HG02852 (cell line): ENCODE measurements around the gene ARRDC5.
"Not testable (repeated sequence)": the region's sequence is repeated elsewhere in the genome, so short reads cannot be mapped to it uniquely, and the experiment has no call there.

Experiments used
- ATAC-seq: cut with Tn5 transposase; IDR thresholded peaks from one replicate; pipeline ENCODE4 v1.9.1; 2021; ENCODE audit warnings: mild to moderate bottlenecking, moderate library complexity; ENCODE audit not compliant: unreplicated experiment

The ARRDC5 gene

DNA sequence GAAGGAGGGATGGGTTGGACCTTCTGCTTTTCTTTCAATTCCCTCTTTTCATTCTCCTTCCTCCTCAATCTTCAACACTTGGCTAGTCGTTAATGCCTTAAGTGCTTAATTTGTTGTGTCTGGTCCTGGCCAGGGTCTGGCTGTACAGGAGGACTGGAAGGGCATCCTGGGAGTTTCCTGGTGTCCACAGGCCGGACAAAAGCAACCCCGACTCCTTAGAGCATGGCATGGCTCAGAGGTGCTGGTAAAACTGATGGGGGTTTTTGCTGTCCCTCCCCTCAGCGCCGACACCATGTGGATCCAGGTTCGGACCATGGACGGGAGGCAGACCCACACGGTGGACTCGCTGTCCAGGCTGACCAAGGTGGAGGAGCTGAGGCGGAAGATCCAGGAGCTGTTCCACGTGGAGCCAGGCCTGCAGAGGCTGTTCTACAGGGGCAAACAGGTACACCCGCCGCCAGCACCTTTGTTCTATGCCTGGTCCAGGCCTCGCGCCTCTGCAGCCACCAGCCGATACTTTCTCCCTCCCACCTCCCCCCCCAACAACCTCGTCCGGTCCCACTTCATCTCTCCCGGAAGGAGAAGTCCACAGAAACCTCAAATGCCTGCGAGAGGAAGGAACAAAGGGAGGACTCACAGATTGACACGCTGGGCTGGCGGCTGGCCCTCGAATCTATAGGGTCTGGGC, 8.0 kb upstream of the ARRDC5 start:
- no peak for ATAC-seq

DNA sequence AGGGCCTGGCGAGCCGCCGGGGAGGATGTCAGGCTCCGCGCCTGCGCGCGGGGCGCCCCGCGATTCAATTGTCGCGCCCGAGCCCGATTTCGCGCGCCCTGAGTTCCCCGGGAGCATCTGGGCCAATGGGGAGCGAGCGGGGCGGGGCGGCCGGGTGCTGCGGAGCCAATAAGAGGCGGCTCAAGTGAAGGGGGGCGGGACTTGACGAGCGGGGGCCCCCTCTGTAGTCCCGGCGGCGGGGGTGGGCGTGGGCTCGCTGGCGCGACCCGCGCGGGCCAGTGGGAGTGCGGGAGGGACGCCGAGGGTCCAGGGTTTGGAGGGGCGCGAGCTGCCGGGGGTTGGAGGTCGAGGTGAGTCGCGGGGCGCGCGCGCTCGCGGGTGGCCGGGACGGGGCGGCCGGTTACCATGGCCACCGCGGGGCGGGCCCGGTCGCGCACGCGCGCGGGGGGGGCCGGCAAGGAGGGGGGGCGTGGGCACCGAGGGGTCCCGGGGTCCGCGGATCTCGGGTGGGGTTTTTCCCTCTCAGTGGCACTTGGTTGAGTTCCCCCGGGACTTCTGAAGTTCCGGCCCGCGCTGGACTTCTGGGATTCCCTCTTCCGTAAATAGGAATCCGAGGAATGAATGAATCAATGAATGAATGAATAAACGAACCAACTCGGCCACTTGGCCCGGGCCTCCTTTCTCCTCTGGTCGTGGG, 7.3 kb upstream of the ARRDC5 start:
- peak; percentile 83 for ATAC-seq

DNA sequence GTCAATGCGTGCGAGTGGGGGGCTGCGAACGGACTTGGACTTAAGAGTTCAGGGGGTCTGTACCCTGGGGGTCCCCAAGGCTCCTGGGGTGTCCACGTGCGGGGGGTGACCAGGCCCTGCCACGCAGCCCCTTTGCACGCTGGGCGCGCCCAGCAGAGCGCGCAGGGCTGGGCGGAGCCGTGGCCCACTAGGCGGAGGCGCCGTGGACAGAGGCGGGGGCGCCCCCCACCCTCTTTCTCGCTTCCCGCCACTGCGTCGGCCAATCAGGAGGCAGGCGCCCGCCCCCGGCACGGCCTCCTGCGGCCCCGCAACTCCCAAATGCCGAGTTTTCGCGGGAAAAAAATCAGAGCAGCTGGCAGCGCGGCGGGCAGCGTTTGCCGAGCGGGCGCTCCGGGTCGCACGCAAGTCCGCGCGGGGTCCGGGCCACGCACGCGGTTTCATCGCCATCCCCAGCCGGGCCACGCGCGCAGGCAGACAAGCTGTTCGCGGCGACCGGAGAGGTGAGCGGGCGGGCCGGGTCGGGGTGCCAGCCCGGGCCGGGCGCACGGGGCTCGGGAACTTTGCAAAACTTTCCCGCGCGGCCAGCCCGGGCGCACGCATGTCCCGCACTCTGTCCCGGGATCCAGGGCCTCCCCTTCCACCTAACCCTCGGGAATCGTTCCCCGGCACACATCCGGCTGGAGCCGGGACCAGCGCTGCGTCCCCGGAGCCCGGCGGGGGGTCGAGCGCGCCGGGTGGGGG, 6.6 kb upstream of the ARRDC5 start, which contains the start of gene UHRF1:
Gene UHRF1 (plus strand): TSS at position 346 of the 741 bp plus-strand sequence. CDS start 1,385 bp downstream, outside the sequence.
- peak; percentile 25 for ATAC-seq

DNA sequence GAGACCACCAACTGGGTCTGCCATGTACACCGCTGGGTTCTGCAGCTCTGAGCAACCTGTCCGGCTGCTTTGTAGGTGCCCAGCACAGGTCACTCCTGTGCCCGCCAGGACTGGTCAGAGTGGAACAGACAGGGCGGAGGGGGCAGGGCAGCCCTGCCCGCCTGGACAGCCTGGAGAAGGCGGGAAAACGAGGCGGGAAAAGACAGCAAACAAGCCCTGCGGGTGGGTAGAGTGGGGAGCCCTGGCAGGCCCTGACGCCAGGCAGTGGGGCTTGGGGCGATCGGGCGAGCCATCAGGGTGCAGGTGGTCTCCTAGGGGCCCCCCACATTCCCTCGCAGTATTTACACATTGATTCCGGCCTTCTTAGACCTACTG, 6.1 kb upstream of the ARRDC5 start:
- ATAC-seq: no peak

DNA sequence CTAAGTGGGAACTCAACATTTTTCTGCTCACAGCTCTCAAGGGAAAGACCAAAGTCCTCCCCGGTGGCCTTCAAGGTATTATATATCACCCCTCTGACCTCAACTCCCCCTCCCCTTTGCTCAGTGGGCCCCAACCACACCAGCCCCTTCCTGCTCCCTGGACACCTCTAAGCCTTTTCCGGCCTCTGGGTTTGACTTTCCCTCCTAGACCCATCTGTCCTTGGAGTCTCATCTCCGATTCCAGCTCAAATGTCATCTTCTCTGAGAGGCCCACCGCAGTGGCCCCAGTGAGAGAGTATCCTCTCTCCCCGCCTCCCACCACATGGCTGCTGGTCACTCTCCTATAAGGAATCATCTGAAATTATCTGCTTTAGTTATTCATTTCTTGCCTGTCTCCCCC, 5.7 kb upstream of the ARRDC5 start:
- ATAC-seq: no peak

DNA sequence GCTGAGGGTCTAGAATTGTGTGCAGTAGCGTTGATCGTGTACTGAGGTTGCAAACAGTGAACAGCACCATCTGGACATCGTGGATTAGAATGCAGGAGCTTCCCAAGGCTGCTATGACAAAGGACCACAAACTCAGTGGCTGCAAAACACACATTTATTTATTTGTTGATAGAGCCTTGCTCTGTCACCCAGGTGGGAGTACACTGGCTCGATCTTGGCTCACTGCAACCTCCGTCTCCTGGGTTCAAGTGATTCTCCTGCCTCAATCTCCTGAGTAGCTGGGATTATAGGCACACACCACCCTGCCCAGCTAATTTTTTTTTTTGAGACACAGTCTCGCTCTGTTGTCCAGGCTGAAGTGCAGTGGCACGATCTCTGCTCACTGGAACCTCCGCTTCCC, 4.3 kb upstream of the ARRDC5 start:
- ATAC-seq: no peak

DNA sequence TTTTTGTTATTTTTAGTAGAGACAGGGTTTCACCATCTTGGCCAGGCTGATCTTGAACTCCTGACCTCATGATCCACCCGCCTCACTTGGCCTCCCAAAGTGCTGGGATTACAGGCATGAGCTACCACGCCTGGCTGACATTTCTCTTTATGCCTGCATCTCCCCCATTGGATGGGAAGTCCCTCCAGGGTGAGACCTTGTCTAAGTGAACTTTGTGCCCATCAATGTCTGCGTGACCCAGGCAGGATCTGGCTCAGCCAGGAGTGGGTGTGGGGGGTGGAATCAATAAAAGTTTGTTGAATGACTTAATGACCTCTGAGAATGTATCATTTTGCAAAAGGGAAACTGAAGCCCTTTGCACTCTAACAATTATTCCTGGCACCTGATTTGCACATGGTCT, 1.8 kb upstream of the ARRDC5 start:
- ATAC-seq: no peak

DNA sequence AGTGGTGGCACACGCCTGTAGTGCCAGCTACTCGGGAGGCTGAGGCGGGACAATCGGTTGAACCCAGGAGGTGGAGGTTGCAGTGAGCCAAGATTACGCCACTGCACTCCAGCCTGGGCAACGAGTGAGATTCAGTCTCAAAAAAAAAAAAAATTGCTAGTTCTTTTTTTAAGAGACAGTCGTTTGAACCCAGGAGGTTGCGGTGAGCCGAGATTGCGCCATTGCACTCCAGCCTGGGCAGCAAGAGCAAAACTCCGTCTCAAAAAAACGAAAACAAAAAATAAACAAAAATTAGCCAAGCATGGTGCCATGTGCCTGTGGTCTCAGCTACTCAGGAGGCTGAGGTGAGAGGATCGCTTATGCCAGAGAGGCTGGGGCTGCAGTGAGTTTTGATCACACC, 1.8 kb downstream of the ARRDC5 start:
- ATAC-seq: not testable (repeated sequence)

DNA sequence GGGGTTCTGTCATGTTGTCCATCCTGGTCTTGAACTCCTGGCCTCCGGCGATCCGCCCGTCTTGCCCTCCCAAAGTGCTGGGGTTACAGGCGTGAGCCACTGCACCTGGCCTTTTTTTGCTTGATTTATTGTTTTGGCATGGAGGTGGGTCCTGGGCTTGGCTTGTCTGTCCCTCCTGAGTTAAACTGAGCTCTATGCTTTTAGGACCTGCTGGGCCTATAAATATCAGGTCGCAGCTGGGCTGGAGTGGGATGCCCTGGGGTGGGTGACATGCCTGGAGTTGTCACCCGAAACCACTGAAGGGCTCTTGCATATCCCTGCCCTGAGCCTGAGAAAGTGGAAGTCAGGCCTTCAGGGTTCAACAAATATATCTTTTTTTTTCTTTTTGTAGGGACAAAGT, 5.5 kb downstream of the ARRDC5 start:
- no peak for ATAC-seq

DNA sequence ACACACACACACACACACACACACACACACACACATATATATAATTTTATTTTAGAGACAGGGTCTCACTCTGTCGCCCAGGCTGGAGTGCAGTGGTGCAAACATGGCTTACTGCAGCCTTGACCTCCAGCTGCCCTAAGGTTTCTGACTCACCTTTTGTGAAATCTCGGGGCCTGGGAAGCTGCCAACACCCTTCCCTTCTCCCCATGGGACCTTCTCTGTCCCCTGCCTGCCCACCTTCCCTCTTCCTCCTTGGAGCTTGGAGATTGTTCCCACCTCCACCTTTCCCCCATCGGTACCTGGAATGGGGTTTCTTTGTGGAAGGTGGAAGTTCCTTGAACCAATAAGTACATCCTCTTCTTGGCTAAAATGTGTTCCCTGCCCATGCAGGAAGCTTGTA, 6.3 kb downstream of the ARRDC5 start:
- no peak for ATAC-seq

DNA sequence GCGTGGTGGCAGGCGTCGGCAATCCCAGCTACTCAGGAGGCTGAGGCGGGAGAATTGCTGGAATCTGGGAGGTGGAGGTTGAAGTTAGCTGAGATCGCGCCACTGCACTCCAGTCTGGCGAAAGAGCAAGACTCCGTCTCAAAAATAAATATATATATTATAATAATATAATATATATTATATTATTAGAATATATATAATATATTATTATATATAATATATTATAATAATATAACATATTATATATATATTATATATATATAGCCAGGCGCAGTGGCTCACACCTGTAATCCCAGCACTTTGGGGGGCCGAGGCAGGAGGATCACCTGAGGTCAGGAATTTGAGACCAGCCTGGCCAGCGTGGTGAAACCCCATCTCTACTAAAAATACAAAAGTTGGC, 9.7 kb downstream of the ARRDC5 start:
- not testable (repeated sequence) for ATAC-seq

DNA sequence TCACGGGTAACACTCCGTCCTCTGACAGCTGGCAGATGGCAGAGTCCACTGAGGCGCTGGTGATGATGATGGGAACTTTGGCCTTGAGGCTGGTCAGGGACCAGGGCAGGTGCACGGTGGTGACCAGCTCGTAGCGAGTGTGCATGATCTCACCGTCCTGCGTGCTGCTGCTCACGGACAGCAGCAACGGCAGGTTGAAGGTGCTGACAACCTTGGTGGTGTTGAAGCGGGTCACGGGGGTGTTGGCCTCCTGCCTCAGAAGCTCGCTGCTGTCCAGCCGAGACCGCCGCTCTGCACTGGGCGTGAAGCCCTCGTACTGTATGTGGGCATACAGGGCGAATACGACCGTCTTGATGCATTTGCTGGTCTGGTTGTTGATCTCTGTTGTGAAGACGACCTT, 11.6 kb downstream of the ARRDC5 start:
- no peak for ATAC-seq

DNA sequence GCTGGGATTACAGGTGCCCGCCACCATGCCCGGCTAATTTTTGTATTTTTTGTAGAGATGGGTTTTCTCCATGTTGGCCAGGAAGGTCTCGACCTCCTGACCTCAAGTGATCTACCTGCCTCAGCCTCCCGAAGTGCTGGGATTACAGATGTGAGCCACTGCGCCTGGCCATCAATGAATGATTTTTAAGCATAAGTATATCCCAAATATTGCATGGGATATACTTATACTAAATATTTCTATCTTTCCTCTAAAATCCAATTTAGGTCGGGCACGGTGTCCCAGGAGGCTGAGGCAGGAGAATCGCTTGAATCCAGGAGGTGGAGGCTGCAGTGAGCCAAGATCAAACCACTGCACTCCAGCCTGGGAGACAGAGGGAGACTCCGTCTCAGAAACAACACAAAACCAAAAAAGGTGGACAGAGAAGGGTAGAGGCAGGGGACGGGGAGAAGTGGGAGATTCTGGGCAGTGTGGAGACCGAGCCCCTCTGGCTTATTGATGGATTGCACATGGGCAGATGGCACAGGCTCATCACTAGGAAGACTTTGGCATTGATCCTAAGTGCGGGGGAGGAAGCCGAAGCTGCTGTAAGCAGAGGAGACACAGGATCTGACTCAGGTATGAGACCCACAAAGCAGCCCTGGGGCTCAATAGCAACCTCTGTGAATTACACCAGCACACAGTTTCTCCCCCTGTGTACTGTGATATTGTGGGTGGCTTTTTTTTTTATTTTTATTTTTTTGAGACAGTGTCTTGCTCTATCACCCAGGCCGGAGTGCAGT, 13.5 kb downstream of the ARRDC5 start:
- no peak for ATAC-seq

DNA sequence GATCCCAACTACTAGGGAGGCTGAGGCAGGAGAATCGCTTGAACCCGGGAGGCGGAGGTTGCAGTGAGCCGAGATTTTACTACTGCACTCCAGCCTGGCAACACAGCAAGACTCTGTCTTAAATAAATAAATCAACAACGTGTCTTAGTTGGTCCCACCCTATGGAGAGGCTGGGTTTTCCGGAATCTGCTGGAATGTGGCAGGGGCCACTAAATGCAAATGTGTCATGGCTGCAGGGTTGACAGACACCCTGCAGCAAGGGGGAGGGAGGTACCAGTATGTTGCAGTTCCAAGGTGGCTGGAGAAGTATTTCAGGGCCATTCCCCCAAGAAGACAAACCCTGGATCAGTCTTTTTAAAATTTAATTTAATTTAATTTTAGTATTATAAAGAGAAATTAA, 14.9 kb downstream of the ARRDC5 start:
- ATAC-seq: not testable (repeated sequence)

DNA sequence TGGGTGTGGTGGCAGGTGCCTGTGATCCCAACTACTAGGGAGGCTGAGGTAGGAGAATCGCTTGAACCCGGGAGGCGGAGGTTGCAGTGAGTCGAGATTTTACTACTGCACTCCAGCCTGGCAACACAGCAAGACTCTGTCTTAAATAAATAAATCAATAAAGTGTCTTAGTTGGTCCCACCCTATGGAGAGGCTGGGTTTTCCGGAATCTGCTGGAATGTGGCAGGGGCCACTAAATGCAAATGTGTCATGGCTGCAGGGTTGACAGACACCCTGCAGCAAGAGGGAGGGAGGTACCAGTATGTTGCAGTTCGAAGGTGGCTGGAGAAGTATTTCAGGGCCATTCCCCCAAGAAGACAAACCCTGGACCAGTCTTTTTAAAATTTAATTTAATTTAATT, 17.7 kb downstream of the ARRDC5 start:
- ATAC-seq: not testable (repeated sequence)

DNA sequence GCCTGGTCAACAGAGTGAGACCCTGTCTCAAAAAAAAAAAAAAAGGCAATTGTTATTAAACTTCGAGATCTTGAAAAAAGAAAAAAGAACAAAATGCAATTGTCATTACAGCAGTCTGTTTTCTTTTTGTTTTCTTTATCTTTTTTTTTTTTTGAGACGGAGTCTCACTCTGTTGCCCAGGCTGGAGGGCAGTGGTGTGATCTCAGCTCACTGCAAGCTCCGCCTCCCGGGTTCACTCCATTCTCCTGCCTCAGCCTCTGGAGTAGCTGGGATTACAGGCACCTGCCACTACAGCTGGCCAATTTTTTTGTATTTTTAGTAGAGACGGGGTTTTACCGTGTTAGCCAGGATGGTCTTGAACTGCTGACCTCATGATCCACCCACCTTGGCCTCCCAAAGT, 19.8 kb downstream of the ARRDC5 start:
- ATAC-seq: not testable (repeated sequence)

DNA sequence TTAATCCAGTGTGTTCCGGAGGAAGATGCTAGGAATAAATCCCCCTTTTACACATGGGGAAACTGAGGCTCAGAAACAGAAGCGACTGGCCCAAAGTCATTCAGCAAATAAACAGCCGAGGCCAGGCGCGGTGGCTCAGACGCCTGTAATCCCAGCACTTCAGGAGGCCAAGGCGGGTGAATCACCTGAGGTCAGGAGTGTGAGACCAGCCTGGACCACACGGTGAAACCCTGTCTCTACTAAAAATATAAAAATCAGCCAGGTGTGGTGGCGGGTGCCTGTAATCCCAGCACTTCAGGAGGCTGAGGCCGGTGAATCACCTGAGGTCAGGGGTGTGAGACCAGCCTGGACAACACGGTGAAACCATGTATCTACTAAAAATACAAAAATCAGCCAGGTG, 23.7 kb downstream of the ARRDC5 start:
- no peak for ATAC-seq

DNA sequence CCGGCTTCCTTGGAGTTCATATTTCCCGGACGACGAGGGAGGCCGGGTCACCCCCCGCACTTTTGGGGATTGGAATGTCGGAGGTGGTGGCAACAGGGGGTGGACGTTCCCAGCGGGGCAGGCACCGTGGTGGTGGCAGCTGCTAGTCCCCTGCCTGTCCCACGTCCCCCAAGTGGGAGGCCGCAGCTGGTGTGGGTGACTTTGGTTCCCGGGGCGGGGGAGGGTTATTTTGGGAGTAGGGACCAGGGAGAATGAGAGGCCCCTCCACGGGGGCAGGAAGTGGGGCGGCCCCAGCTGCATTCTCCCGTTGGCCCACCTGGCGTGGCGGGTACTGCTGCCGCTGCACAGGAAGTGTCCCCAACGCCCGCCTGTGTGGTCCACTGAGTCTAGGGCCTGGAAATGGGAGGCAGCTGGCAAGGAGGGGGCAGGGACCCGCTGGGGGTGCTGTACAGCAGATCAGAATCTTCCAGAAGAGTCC, 24.2 kb downstream of the ARRDC5 start:
- ATAC-seq: no peak

DNA sequence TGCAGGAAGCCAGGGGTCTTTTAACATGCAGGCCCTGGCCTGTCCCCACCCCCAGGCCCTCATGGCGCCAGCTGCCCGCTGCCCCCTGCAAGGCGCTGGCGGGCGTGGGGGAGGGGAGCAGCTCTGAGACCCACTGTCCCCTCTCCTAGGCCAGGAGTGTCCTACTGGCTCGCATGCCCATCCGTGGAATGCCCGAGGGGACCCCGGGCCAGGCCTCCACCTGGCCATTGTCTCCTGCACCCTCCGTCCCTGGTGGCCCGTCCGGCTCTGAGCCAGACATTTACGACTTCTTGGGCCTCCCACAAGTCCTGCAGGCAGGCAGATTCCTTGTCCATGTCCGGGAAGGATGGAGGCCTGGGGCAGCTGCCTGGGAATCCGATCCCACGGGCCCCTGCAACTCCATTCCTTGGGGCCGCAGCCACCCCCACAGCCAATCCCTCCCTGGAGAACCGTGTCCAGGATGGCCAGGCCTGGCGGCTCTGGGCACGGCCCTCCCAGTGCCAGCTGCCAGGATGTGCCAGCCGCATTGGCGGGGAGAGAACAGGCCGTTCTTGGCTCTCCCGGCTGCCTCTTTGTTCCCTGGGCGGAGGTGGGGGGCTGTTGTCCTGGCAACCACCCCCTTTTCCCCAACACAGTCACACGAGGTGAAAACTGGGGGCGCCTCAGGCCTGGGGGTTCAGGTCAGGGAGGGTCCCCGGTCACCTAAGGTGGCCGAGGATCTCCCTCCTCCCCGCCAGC, 24.8 kb downstream of the ARRDC5 start:
- no peak for ATAC-seq

DNA sequence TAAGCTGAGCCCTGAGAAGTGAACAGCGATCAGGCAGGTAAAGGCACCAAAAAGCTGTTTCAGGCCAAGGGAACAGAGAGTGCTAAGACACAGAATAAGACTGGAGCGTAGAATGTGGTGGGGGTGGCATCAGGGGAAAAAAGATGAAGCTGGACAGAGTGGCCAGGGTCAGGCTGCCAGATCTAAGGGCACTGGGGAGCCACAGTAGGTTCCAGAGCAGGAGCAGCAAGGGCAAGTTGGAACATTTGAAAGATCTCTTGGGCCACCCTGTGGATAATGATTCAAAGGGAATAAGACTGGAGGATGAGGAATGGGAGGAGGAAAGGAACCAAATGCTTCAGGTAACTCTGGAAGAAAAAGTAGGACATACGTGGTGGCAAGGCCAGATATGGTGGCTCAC, 28.8 kb downstream of the ARRDC5 start:
- ATAC-seq: no peak
